ENCODE results near the gene CRIM1.
A peak's percentile ranks its signal among the peaks of the same experiment; 100 is the strongest.

CRIM1 gene

GRCh38 chr2:36425608-36426355 is 70.2 kb downstream of the CRIM1 start:
- no peaks in the 10 kb centered on the region for H3K9me3 Mint-ChIP-seq
- no peak overlapping the region for H3K27ac Mint-ChIP-seq
- TF ChIP-seq CTCF (IDR thresholded peaks at IDR 0.05; ENCODE audit: unreplicated experiment in 3 of 3): no peak
- H3K36me3 Mint-ChIP-seq (ENCODE audit: low read depth): peaks cover 13% of the 10 kb centered on the region
- H3K4me1 Mint-ChIP-seq: peaks cover 4% of the 10 kb centered on the region
- no peak overlapping the region for H3K4me3 Mint-ChIP-seq
- no peaks in the 10 kb centered on the region for H3K27me3 Mint-ChIP-seq (ENCODE audit: low read depth)

- Mint-ChIP-seq H3K27ac (no peak overlapping the region), H3K4me3 (no peak overlapping the region)
- TF ChIP-seq CTCF (IDR thresholded peaks at IDR 0.05; ENCODE audit: unreplicated experiment in 3 of 3): no peak
These were observed 72.2 kb downstream of the CRIM1 start for GRCh38 chr2:36427790-36428243.

GRCh38 chr2:36430549-36430948 is 75.0 kb downstream of the CRIM1 start:
- H3K36me3 Mint-ChIP-seq (ENCODE audit: low read depth): no peaks in the 10 kb centered on the region
- H3K4me3 Mint-ChIP-seq: no peak overlapping the region
- no peaks in the 10 kb centered on the region for H3K27me3 Mint-ChIP-seq (ENCODE audit: low read depth)
- no peak for TF ChIP-seq CTCF (IDR thresholded peaks at IDR 0.05; ENCODE audit: unreplicated experiment in 3 of 3)
- peaks cover 24% of the 10 kb centered on the region for H3K4me1 Mint-ChIP-seq
- H3K9me3 Mint-ChIP-seq: no peaks in the 10 kb centered on the region
- H3K27ac Mint-ChIP-seq: no peak overlapping the region

More at GRCh38 chr2:36427790-36428243, 72.2 kb downstream of the CRIM1 start:
- Mint-ChIP-seq H3K36me3 (ENCODE audit: low read depth) (peaks cover 13% of the 10 kb centered on the region), H3K4me1 (peaks cover 7% of the 10 kb centered on the region), H3K9me3 (no peaks in the 10 kb centered on the region), H3K27me3 (ENCODE audit: low read depth) (no peaks in the 10 kb centered on the region)

- Mint-ChIP-seq H3K27me3 (ENCODE audit: low read depth) (peaks cover 3% of the 10 kb centered on the region), H3K9me3 (no peaks in the 10 kb centered on the region), H3K4me3 (no peak overlapping the region), H3K27ac (no peak overlapping the region), H3K36me3 (ENCODE audit: low read depth) (no peaks in the 10 kb centered on the region), H3K4me1 (peaks cover 24% of the 10 kb centered on the region)
- TF ChIP-seq CTCF (IDR thresholded peaks at IDR 0.05; ENCODE audit: unreplicated experiment in 3 of 3): no peak
These were observed 76.9 kb downstream of the CRIM1 start for GRCh38 chr2:36432479-36432878.

- no peak for TF ChIP-seq CTCF (IDR thresholded peaks at IDR 0.05; ENCODE audit: unreplicated experiment in 3 of 3)
- Mint-ChIP-seq H3K4me1 (peaks cover 24% of the 10 kb centered on the region), H3K27me3 (ENCODE audit: low read depth) (peaks cover 3% of the 10 kb centered on the region), H3K9me3 (no peaks in the 10 kb centered on the region), H3K36me3 (ENCODE audit: low read depth) (peaks cover 3% of the 10 kb centered on the region), H3K4me3 (no peak overlapping the region), H3K27ac (peak overlapping the region in 2 of 3 experiments; percentile 43 to 58)
These were observed 78.0 kb downstream of the CRIM1 start for GRCh38 chr2:36433311-36434217.

Data from nephron (organoid).